ENCODE measurements around the gene UGGT1.

Gene UGGT1

GRCh38 chr2:128090945-128091725 is at the start of gene UGGT1:
UGGT1 (plus strand) TSS chr2:128091200; CDS start chr2:128091358, 158 bp downstream.
- peak; percentile 99 for DNase-seq

GRCh38 chr2:128041561-128041960 is 49.4 kb upstream of the UGGT1 start:
- DNase-seq: no peak

- no peak for DNase-seq
These were observed 48.0 kb upstream of the UGGT1 start for GRCh38 chr2:128043041-128043440.

- no peak for DNase-seq
These were observed 37.7 kb upstream of the UGGT1 start for GRCh38 chr2:128053331-128053730.

- DNase-seq: no peak
These were observed 36.7 kb upstream of the UGGT1 start for GRCh38 chr2:128054104-128054885.

GRCh38 chr2:128057334-128057733 is 33.7 kb upstream of the UGGT1 start:
- no peak for DNase-seq

- DNase-seq: no peak
These were observed 32.9 kb upstream of the UGGT1 start for GRCh38 chr2:128058114-128058513.

- DNase-seq: no peak
These were observed 28.4 kb upstream of the UGGT1 start for GRCh38 chr2:128062571-128062970.

- no peak for DNase-seq
These were observed 26.6 kb upstream of the UGGT1 start for GRCh38 chr2:128064353-128064752.

- no peak for DNase-seq
These were observed 21.2 kb upstream of the UGGT1 start for GRCh38 chr2:128069769-128070168.

- no peak for DNase-seq
These were observed 17.7 kb upstream of the UGGT1 start for GRCh38 chr2:128073278-128073677.

GRCh38 chr2:128076461-128077106 is 14.4 kb upstream of the UGGT1 start:
- peak; percentile 20 for DNase-seq

- no peak for DNase-seq
These were observed 6.2 kb upstream of the UGGT1 start for GRCh38 chr2:128084757-128085156.

GRCh38 chr2:128086244-128086643 is 4.8 kb upstream of the UGGT1 start:
- DNase-seq: peak; percentile 27

- DNase-seq: no peak
These were observed 440 bp upstream of the UGGT1 start for GRCh38 chr2:128090575-128090944.

- DNase-seq: peak; percentile 71
These were observed 703 bp downstream of the UGGT1 start for GRCh38 chr2:128091726-128092080.

GRCh38 chr2:128092656-128093055 is 1.7 kb downstream of the UGGT1 start:
- DNase-seq: peak; percentile 93

GRCh38 chr2:128093762-128094161 is 2.8 kb downstream of the UGGT1 start:
- peak; percentile 34 for DNase-seq

GRCh38 chr2:128095201-128095600 is 4.2 kb downstream of the UGGT1 start:
- no peak for DNase-seq

GRCh38 chr2:128103407-128103806 is 12.4 kb downstream of the UGGT1 start:
- no peak for DNase-seq

GRCh38 chr2:128105072-128105471 is 14.1 kb downstream of the UGGT1 start:
- no peak for DNase-seq

GRCh38 chr2:128108166-128108565 is 17.2 kb downstream of the UGGT1 start:
- no peak for DNase-seq

GRCh38 chr2:128109243-128109642 is 18.2 kb downstream of the UGGT1 start:
- no peak for DNase-seq

Measured in hematopoietic multipotent progenitor cell treated with erythropoietin and hydrocortisone succinate and interleukin-3 and kit ligand, for 6 days (in vitro differentiated cells).